B cell (primary cell): ENCODE results near the gene ZBTB2.

ENCODE experiments used
- EZH2 ChIP-seq: IDR thresholded peaks from 2 replicates; pipeline ENCODE4 v1.6.1; 2012; ENCODE audit warnings: borderline replicate concordance, low read depth, mild to moderate bottlenecking, moderate library complexity, low read length; ENCODE audit not compliant: insufficient read depth, poor library complexity, severe bottlenecking
- TF ChIP-seq, protein P1 (sequence below): fragments of 200-600 bp; IDR thresholded peaks from one replicate; pipeline ENCODE4 v1.8.0; 2022; ENCODE audit warnings: antibody characterized with exemption, mild to moderate bottlenecking

DNA sequence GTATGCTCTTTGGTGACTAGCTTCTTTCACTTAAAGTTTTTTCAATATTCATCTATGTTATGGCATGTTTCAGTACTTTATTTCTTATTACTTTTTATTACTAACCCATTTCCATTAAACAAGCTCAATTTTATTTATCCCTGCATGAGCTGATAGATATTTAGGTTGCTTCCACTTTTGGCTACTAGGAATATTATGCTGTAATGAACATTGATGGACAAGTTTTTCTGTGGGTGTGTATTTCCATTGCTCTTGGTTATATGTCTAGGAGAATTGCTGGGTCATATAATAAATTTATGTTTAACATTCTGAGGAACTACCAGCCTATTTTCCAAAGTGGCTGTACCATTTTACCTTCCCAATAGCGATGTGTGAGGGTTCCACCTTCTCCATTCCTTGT, 69.9 kb downstream of the ZBTB2 start:
- TF ChIP-seq EZH2: no peak
- TF ChIP-seq, protein P1, sequence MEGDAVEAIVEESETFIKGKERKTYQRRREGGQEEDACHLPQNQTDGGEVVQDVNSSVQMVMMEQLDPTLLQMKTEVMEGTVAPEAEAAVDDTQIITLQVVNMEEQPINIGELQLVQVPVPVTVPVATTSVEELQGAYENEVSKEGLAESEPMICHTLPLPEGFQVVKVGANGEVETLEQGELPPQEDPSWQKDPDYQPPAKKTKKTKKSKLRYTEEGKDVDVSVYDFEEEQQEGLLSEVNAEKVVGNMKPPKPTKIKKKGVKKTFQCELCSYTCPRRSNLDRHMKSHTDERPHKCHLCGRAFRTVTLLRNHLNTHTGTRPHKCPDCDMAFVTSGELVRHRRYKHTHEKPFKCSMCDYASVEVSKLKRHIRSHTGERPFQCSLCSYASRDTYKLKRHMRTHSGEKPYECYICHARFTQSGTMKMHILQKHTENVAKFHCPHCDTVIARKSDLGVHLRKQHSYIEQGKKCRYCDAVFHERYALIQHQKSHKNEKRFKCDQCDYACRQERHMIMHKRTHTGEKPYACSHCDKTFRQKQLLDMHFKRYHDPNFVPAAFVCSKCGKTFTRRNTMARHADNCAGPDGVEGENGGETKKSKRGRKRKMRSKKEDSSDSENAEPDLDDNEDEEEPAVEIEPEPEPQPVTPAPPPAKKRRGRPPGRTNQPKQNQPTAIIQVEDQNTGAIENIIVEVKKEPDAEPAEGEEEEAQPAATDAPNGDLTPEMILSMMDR: no peak
